Uterus (tissue), 2 donors: ENCODE results near the gene IKBIP.

Experiments used
- POLR2A ChIP-seq, 2 donors: fragments of 450-650 bp; IDR thresholded peaks; one replicate each; pipeline ENCODE4 v1.6.1; 2016; ENCODE audit warnings: antibody characterized with exemption in 2 of 2, mild to moderate bottlenecking in 1 of 2, moderate library complexity in 1 of 2
- TF ChIP-seq, protein P1 (sequence below), 4 experiments: fragments of 200-600 bp in 2 of 4; fragments of 450-650 bp in 2 of 4; sonication (generic) in 2 of 4; IDR thresholded peaks; one replicate each; pipeline ENCODE4 v1.5.1; 2016 to 2019; ENCODE audit warnings: antibody characterized with exemption in 4 of 4, mild to moderate bottlenecking in 2 of 4, moderate library complexity in 1 of 4

DNA sequence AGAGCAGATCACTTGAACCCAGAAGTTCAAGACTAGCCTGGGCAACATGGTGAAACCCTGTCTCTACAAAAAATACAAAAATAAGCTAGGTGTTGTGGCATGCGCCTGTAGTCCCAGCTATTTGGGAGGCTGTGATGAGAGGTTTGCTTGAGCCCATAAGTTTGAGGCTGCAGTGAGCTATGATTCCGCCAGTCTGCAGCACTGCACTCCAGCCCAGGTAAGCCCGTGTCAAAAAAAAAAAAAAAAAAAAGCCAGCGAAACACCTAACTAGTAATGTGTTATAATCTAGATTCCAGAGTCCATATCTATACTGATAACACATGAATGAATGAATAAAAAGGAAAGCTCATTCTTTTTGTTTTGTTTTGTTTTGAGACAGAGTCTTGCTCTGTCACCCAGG lies 69.6 kb downstream of the IKBIP start:
- TF ChIP-seq, protein P1, sequence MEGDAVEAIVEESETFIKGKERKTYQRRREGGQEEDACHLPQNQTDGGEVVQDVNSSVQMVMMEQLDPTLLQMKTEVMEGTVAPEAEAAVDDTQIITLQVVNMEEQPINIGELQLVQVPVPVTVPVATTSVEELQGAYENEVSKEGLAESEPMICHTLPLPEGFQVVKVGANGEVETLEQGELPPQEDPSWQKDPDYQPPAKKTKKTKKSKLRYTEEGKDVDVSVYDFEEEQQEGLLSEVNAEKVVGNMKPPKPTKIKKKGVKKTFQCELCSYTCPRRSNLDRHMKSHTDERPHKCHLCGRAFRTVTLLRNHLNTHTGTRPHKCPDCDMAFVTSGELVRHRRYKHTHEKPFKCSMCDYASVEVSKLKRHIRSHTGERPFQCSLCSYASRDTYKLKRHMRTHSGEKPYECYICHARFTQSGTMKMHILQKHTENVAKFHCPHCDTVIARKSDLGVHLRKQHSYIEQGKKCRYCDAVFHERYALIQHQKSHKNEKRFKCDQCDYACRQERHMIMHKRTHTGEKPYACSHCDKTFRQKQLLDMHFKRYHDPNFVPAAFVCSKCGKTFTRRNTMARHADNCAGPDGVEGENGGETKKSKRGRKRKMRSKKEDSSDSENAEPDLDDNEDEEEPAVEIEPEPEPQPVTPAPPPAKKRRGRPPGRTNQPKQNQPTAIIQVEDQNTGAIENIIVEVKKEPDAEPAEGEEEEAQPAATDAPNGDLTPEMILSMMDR (IDR thresholded peaks at IDR 0.05): no peak
- TF ChIP-seq POLR2A (IDR thresholded peaks at IDR 0.05): no peak
